NT2/D1 (cell line): ENCODE data around the gene CNTLN.

Experiments used
- DNase-seq: peaks from one replicate; pipeline ENCODE4 v3.0.0-alpha.2; 2011; ENCODE audit warnings: low read depth, low spot score
- H3K27me3 ChIP-seq: 2 replicates; pipeline ENCODE4 v1.6.0; 2011; ENCODE audit warnings: mild to moderate bottlenecking; ENCODE audit not compliant: insufficient read length, insufficient read depth
- H3K36me3 ChIP-seq: 2 replicates; pipeline ENCODE4 v1.6.1; 2011; ENCODE audit warnings: mild to moderate bottlenecking, low read length, mixed read lengths; ENCODE audit not compliant: insufficient read depth, insufficient read length
- H3K4me1 ChIP-seq: 2 replicates; pipeline ENCODE4 v1.5.1; 2011; ENCODE audit not compliant: insufficient read depth, insufficient read length
- H3K4me3 ChIP-seq: 2 replicates; pipeline ENCODE4 v1.5.1; 2011; ENCODE audit warnings: low read depth; ENCODE audit not compliant: insufficient read length
- H3K9ac ChIP-seq: 2 replicates; pipeline ENCODE4 v1.6.0; 2011; ENCODE audit warnings: low read depth; ENCODE audit not compliant: insufficient read length
- H3K9me3 ChIP-seq: 2 replicates; pipeline ENCODE4 v1.5.1; 2011; ENCODE audit warnings: mild to moderate bottlenecking, low read length; ENCODE audit not compliant: insufficient read depth
- SUZ12 ChIP-seq: IDR thresholded peaks from 2 replicates; pipeline ENCODE4 v1.6.1; 2011; ENCODE audit not compliant: insufficient read length, insufficient read depth; ENCODE audit errors: extremely low read depth
- YY1 ChIP-seq: IDR thresholded peaks from 2 replicates; pipeline ENCODE4 v1.6.1; 2011; ENCODE audit not compliant: insufficient read length, insufficient read depth
- ZNF274 ChIP-seq: IDR thresholded peaks from 2 replicates; pipeline ENCODE4 v1.6.1; 2011; ENCODE audit warnings: mild to moderate bottlenecking, low read depth, low read length

CNTLN gene

DNA sequence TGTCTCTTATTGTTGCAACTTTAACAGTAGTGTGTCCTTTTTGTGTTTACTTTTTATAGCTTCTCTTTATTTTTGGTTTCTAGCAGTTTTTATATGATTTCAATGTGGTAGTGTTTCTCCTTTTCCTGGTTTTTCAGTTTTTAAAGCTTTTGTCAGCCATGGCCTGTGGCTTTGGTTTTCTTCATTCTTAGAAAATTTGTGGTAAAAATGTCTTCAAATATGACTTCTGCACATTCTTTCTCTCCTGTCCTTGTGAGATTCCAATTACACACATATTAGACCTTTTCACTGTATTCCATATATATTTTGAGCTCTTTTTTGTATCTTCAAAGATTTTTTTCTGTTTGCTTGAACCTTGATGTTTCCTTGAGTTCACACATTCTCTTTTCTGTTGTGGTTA is 180.5 kb downstream of the CNTLN start:
- H3K9me3 ChIP-seq = no peaks in the 10 kb centered on the region
- no peaks in the 10 kb centered on the region for H3K36me3 ChIP-seq
- no peaks in the 10 kb centered on the region for H3K4me1 ChIP-seq
- no peak for DNase-seq
- H3K4me3 ChIP-seq = no peak overlapping the region
- H3K27me3 ChIP-seq = no peaks in the 10 kb centered on the region
- no peak overlapping the region for H3K9ac ChIP-seq
- TF ChIP-seq YY1 = no peak
- no peak for TF ChIP-seq SUZ12
- no peak for TF ChIP-seq ZNF274

DNA sequence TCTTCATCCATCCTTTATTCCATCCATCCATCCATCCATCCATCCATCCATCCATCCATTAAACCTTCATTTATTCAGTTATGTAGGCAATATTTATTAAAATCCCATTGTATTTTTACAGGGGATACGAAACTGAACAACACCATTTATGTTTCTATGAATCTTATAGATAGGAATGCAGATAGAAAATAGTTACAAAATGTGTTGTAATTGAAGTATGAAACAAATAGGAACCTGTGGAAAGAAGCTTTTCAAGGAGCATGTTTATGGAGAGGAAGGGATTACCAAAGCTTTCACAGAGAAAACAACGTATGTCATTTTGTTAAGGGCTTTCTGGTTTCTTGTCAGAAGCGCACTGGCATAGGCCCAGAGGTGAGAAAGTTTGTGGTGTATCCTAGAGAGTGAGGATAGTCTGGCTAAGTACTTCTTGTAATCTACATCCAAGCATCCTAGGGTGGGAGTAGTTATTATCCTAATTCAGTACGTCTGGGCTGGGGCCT is 184.0 kb downstream of the CNTLN start:
- H3K36me3 ChIP-seq = no peaks in the 10 kb centered on the region
- no peaks in the 10 kb centered on the region for H3K27me3 ChIP-seq
- TF ChIP-seq YY1 (no peak), ZNF274 (no peak), SUZ12 (no peak)
- no peaks in the 10 kb centered on the region for H3K9me3 ChIP-seq
- H3K9ac ChIP-seq = no peak overlapping the region
- DNase-seq = no peak
- no peaks in the 10 kb centered on the region for H3K4me1 ChIP-seq
- no peak overlapping the region for H3K4me3 ChIP-seq

- Histone ChIP-seq H3K4me3 (no peak overlapping the region), H3K9me3 (no peaks in the 10 kb centered on the region), H3K36me3 (no peaks in the 10 kb centered on the region), H3K9ac (no peak overlapping the region), H3K4me1 (no peaks in the 10 kb centered on the region), H3K27me3 (no peaks in the 10 kb centered on the region)
- no peak for DNase-seq
- TF ChIP-seq YY1 = no peak
- TF ChIP-seq ZNF274 = no peak
- TF ChIP-seq SUZ12 = no peak
Measured at GRCh38 chr9:17319864-17320263, 185.0 kb downstream of the CNTLN start.

- TF ChIP-seq SUZ12 (no peak), ZNF274 (no peak), YY1 (no peak)
- Histone ChIP-seq H3K9me3 (no peaks in the 10 kb centered on the region), H3K9ac (no peak overlapping the region), H3K27me3 (no peaks in the 10 kb centered on the region), H3K4me1 (no peaks in the 10 kb centered on the region), H3K4me3 (no peak overlapping the region), H3K36me3 (no peaks in the 10 kb centered on the region)
- DNase-seq = no peak
Measured at GRCh38 chr9:17322882-17323864, 188.3 kb downstream of the CNTLN start.

DNA sequence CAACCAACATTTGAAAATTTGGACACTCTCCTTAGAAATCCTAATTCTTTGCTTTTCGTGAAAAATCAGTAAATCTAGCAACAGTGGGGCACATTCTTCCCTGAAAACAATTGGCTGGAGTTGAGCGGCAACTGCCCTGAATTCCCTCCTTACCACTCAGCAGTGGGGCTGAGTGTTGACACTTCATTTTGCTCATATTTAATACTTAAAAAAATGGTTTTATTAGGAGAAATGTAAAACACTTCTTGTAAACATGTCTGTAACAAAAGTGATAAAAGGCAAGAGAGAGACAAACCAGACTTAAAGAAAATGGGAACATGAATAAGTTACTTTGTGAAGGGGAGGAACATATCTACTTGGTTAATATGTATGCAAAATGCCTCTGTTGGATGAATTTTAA is 193.5 kb downstream of the CNTLN start:
- H3K9ac ChIP-seq = no peak overlapping the region
- TF ChIP-seq ZNF274 = no peak
- TF ChIP-seq SUZ12 = no peak
- no peak for TF ChIP-seq YY1
- H3K36me3 ChIP-seq = peaks cover 2% of the 10 kb centered on the region
- H3K9me3 ChIP-seq = no peaks in the 10 kb centered on the region
- DNase-seq = no peak
- no peaks in the 10 kb centered on the region for H3K4me1 ChIP-seq
- no peaks in the 10 kb centered on the region for H3K27me3 ChIP-seq
- H3K4me3 ChIP-seq = no peak overlapping the region

DNA sequence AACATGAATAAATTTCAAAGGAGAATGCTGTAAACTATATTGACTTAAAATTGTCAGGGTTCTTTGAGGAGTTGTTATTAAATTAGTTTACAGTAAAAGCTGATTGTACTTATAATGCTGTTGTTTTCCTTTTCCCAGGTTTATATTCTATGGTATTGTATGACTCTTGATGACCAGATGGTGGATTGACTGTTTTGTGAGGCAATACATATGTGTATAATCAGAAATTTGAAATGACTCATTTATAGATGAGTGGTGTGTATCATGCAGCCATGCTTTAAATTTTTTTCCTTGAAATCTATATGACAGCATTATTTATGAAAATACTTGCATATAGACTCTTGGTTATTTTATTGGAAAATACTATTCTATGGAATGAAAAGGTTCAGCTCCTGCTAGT is 195.3 kb downstream of the CNTLN start:
- no peak for DNase-seq
- Histone ChIP-seq H3K27me3 (no peaks in the 10 kb centered on the region), H3K9me3 (no peaks in the 10 kb centered on the region), H3K9ac (no peak overlapping the region), H3K4me3 (no peak overlapping the region), H3K4me1 (no peaks in the 10 kb centered on the region), H3K36me3 (peaks cover 2% of the 10 kb centered on the region)
- TF ChIP-seq YY1 (no peak), ZNF274 (no peak), SUZ12 (no peak)

DNA sequence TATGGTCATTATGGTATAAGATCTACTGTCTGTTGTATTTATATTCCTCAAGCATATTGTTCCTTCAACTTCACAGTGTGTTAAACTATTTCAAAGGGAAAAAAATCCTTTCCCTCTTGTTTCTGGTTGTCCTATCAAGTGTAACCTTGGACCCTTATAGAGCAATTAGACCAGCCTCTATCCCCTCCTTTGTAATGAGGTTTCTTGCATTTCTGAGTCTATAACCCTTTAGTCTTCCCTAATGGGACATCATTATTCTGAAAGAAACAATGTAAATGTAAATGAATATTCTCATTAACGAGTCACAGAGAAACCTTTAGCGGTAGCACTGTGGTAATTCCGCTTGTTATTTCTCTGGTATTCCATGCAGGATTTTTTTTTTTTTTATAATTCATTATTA is 197.3 kb downstream of the CNTLN start:
- no peaks in the 10 kb centered on the region for H3K27me3 ChIP-seq
- no peaks in the 10 kb centered on the region for H3K9me3 ChIP-seq
- H3K4me3 ChIP-seq = no peak overlapping the region
- H3K36me3 ChIP-seq = peaks cover 2% of the 10 kb centered on the region
- DNase-seq = no peak
- no peak overlapping the region for H3K9ac ChIP-seq
- no peaks in the 10 kb centered on the region for H3K4me1 ChIP-seq
- TF ChIP-seq ZNF274 (no peak), SUZ12 (no peak), YY1 (no peak)
